ENCODE measurements around the gene CCDC137. TPM values are rescaled to one million over a fixed set of nuclear protein-coding genes. Genes with fewer than 3 reads are reported as not detected.

CCDC137 gene
- polyA plus RNA-seq, 1 donor: 16.8 TPM

DNA sequence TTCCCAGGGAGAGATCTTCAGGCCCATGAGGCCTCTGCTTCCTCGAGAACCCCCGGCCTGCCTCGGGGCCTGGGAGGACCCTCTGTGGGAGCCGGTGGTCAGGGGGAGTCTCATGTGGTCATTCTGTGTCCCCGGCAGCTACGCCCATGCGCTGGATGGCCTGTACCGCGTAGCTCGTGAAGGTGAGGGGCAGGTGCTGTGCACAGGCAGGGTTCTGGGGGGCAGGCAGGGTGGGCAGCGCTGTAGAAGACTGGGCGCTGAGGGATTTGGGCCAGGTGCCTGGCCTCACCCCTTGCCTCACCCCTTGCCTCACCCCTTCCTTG lies 50.1 kb downstream of the CCDC137 start:
- no peak for DNase-seq

GRCh38 chr17:81717049-81717765 lies 50.7 kb downstream of the CCDC137 start:
- no peak for DNase-seq

DNA sequence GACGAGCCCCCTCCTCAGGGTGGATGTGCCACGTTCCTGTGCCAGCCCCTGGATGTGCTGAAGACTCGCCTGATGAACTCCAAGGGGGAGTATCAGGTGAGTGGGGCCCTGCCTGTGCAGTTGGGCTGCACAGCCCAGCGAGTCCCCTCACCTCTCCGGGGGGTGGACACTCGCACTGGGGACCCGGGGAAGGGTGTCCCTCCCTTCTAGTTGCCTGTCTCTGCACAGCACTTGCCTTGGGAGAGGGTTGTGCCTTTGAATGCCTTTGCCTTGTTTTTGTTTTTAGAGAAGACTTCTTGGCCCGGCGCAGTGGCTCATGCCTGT lies 51.2 kb downstream of the CCDC137 start:
- DNase-seq: no peak

- no peak for DNase-seq
These were observed 53.1 kb downstream of the CCDC137 start for GRCh38 chr17:81719410-81720266.

- DNase-seq: no peak
These were observed 53.9 kb downstream of the CCDC137 start for GRCh38 chr17:81720267-81721071.

DNA sequence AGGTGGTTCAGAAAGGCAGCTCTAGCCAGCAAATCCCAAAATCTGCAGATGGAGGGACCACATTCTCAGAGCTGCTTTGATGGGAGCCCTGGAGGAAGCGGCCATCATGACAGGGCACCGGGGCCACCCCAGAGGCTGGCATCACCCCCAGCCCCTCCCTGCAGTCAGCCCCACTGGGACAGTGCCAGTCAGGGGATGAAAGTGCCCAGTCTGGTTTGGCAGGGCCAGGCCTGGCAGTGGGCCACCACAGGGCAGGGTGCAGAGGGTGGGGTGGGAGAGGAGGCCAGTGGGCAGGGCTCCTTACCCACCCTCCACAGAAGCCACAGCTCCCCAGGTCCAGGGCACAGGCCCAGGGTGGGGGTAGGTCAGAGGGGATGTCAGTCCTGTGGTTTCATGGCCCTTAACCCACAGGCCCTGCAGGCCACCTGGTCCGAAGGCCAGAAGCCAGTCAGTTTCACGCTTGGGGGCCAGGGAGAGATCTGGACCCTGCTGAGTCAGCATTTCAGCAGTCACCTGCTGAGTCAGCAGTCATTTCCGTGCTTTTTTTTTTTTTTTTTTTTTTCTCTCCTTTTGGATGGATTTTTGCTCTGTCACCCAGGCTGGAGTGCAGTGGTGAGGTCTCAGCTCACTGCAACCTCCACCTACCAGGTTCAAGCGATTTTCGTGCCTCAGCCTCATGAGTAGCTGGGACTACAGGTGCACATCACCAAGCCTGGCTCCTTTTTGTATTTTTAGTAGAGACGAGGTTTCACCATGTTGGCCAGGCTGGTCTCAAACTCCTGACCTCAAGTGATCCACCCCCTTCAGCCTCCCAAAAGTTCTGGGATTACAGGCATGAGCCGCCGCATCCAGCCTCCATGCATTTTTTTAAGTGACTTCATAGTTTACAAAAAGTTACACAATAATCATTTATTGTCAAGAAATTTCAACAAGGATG lies 55.9 kb downstream of the CCDC137 start:
- DNase-seq: no peak

Other genes starting within 250 kb of the CCDC137 start
- gene ACTG1, start 153.9 kb upstream of the CCDC137 start, polyA plus RNA-seq (ENCODE audit: insufficient read length): 1,339 TPM
- 2.8 TPM for gene FSCN2, start 138.4 kb upstream of the CCDC137 start, polyA plus RNA-seq (ENCODE audit: insufficient read length)
- 22.3 TPM for gene FAAP100, start 114.4 kb upstream of the CCDC137 start, polyA plus RNA-seq (ENCODE audit: insufficient read length)
- 55.0 TPM for gene NPLOC4, start 29.6 kb upstream of the CCDC137 start, polyA plus RNA-seq (ENCODE audit: insufficient read length)
- 0.96 TPM for gene TSPAN10, start 29.5 kb upstream of the CCDC137 start, polyA plus RNA-seq (ENCODE audit: insufficient read length)
- 4.0 TPM for gene PDE6G, start 10.2 kb upstream of the CCDC137 start, polyA plus RNA-seq (ENCODE audit: insufficient read length)
- gene OXLD1, start 132 bp upstream of the CCDC137 start, polyA plus RNA-seq (ENCODE audit: insufficient read length): 12.0 TPM
- gene ARL16, start 17.1 kb downstream of the CCDC137 start, polyA plus RNA-seq (ENCODE audit: insufficient read length): 24.4 TPM
- 59.1 TPM for gene HGS, start 17.3 kb downstream of the CCDC137 start, polyA plus RNA-seq (ENCODE audit: insufficient read length)
- gene MRPL12, start 36.6 kb downstream of the CCDC137 start, polyA plus RNA-seq (ENCODE audit: insufficient read length): 55.2 TPM
- 5.3 TPM for gene SLC25A10, start 45.5 kb downstream of the CCDC137 start, polyA plus RNA-seq (ENCODE audit: insufficient read length)
- gene GCGR, start 137.4 kb downstream of the CCDC137 start, polyA plus RNA-seq (ENCODE audit: insufficient read length): not detected
- 135 TPM for gene MCRIP1, start 166.6 kb downstream of the CCDC137 start, polyA plus RNA-seq (ENCODE audit: insufficient read length)
- 52.6 TPM for gene PPP1R27, start 168.3 kb downstream of the CCDC137 start, polyA plus RNA-seq (ENCODE audit: insufficient read length)
- gene P4HB, start 193.8 kb downstream of the CCDC137 start, polyA plus RNA-seq (ENCODE audit: insufficient read length): 366 TPM
- 166 TPM for gene ARHGDIA, start 204.6 kb downstream of the CCDC137 start, polyA plus RNA-seq (ENCODE audit: insufficient read length)
- 57.6 TPM for gene ALYREF, start 224.8 kb downstream of the CCDC137 start, polyA plus RNA-seq (ENCODE audit: insufficient read length)
- 116 TPM for gene ANAPC11, start 225.0 kb downstream of the CCDC137 start, polyA plus RNA-seq (ENCODE audit: insufficient read length)
- 0.96 TPM for gene NPB, start 235.5 kb downstream of the CCDC137 start, polyA plus RNA-seq (ENCODE audit: insufficient read length)
- 11.5 TPM for gene PCYT2, start 244.7 kb downstream of the CCDC137 start, polyA plus RNA-seq (ENCODE audit: insufficient read length)

Data from hindlimb muscle (tissue), 1 donor.